Smooth muscle cell (in vitro differentiated cells): ENCODE results near the gene DIPK1C. TPM values are rescaled to one million over a fixed set of nuclear protein-coding genes. Genes with fewer than 3 reads are reported as not detected.

Source experiments
- DNase-seq: peaks from one replicate; lab custom pipeline; 2025; ENCODE audit not compliant: unreplicated experiment; lab: John Stamatoyannopoulos, UW
- H2AFZ ChIP-seq: fragments of 200-600 bp; sonication (generic); 2 replicates; pipeline ENCODE4 v1.6.0; 2016; ENCODE audit warnings: antibody characterized with exemption, low read depth, mild to moderate bottlenecking
- H3F3A ChIP-seq: fragments of 200-600 bp; sonication (generic); 2 replicates; pipeline ENCODE4 v1.6.0; 2017; ENCODE audit warnings: antibody characterized with exemption, low read depth
- H3K27ac ChIP-seq: fragments of 200-600 bp; sonication (generic); 2 replicates; pipeline ENCODE4 v1.5.1; 2016; ENCODE audit warnings: low read depth, mild to moderate bottlenecking
- H3K27me3 ChIP-seq: fragments of 200-600 bp; sonication (generic); 2 replicates; pipeline ENCODE4 v1.6.1; 2016; ENCODE audit warnings: low read depth, mild to moderate bottlenecking
- H3K36me3 ChIP-seq: fragments of 200-600 bp; sonication (generic); 2 replicates; pipeline ENCODE4 v1.5.1; 2016; ENCODE audit warnings: low read depth
- H3K4me1 ChIP-seq: fragments of 200-600 bp; sonication (generic); 2 replicates; pipeline ENCODE4 v1.5.1; 2016; ENCODE audit warnings: low read depth
- H3K4me2 ChIP-seq: fragments of 200-600 bp; sonication (generic); 2 replicates; pipeline ENCODE4 v1.6.0; 2016; ENCODE audit warnings: mild to moderate bottlenecking
- H3K4me3 ChIP-seq: fragments of 200-600 bp; sonication (generic); 2 replicates; pipeline ENCODE4 v1.5.1; 2016; ENCODE audit warnings: mild to moderate bottlenecking
- H3K79me2 ChIP-seq: fragments of 200-600 bp; sonication (generic); 2 replicates; pipeline ENCODE4 v1.6.0; 2016; ENCODE audit warnings: low read depth, mild to moderate bottlenecking
- H3K9ac ChIP-seq: fragments of 200-600 bp; sonication (generic); 2 replicates; pipeline ENCODE4 v1.6.0; 2016; ENCODE audit warnings: low read depth
- H3K9me3 ChIP-seq: fragments of 200-600 bp; sonication (generic); replicated peaks from 2 replicates; pipeline ENCODE4 v1.5.1; 2016; ENCODE audit warnings: low read depth
- H4K20me1 ChIP-seq: fragments of 200-600 bp; sonication (generic); 2 replicates; pipeline ENCODE4 v1.6.0; 2016; ENCODE audit warnings: low read depth
- WGBS: methylation state at CpG from one replicate; pipeline ENCODE4 v1.1.7; 2016; ENCODE audit warnings: low lambda C conversion rate; 5-methylcytosine and 5-hydroxymethylcytosine counted together
- polyA plus RNA-seq: library from polyadenylated mRNA; unstranded; fragments of >200 nt; fragmentation: Nextera tagmentation; extraction: Ambion mirVana; gene quantifications from 2 replicates; pipeline ENCODE4 v1.2.1, GENCODE V29; 2016
- total RNA-seq: library from RNA; depleted of rRNA; stranded (reverse); fragments of >200 nt; gene quantifications from 2 replicates; pipeline ENCODE4 v1.2.3, GENCODE V29; 2014
- TF ChIP-seq, protein P1 (sequence below): fragments of 200-600 bp; sonication (generic); IDR thresholded peaks from 2 replicates; pipeline ENCODE4 v1.5.1; 2017; ENCODE audit warnings: borderline replicate concordance, mild to moderate bottlenecking, antibody characterized with exemption; ENCODE audit not compliant: insufficient read depth, poor library complexity, severe bottlenecking

The DIPK1C gene
- total and polyA plus RNA-seq, 2 experiments from 2014 or later = not detected

DNA sequence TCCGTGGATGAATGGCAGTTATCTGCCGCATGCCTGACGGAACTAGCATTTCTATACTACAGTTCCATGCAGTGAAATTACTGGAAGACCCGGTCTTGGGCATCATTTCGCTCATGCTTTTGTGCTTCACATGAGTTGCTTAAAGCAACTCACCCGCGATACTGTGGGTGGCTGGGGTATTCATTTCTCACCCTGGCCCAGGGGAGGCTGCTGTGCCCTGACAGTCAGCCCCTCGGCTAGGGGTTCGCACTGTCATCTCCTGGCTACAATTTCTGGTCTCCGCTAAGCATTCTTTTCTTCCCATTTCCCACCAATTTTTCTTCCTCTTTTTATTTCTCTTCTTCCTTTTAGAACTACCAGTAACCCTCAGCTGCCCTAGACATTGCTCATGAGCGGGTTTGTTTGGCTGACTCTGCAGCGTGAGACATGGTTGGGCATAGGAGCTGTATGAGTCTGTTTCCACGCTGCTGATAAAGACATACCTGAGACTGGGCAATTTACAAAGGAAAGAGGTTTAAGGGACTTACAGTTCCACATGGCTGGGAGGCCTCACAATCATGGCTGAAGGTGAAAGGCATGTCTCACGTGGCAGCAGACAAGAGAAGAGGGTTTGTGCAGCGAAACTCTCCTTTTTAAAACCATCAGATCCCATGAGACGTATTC, 22.5 kb upstream of the DIPK1C start:
- WGBS = 96% methylated on average over 16 of the region's 16 CpGs
- no peak for DNase-seq
- H4K20me1 ChIP-seq = no peaks in the 10 kb centered on the region

GRCh38 chr18:74478880-74479279, 21.8 kb upstream of the DIPK1C start:
- H3F3A ChIP-seq = no peaks in the 10 kb centered on the region
- TF ChIP-seq, protein P1, sequence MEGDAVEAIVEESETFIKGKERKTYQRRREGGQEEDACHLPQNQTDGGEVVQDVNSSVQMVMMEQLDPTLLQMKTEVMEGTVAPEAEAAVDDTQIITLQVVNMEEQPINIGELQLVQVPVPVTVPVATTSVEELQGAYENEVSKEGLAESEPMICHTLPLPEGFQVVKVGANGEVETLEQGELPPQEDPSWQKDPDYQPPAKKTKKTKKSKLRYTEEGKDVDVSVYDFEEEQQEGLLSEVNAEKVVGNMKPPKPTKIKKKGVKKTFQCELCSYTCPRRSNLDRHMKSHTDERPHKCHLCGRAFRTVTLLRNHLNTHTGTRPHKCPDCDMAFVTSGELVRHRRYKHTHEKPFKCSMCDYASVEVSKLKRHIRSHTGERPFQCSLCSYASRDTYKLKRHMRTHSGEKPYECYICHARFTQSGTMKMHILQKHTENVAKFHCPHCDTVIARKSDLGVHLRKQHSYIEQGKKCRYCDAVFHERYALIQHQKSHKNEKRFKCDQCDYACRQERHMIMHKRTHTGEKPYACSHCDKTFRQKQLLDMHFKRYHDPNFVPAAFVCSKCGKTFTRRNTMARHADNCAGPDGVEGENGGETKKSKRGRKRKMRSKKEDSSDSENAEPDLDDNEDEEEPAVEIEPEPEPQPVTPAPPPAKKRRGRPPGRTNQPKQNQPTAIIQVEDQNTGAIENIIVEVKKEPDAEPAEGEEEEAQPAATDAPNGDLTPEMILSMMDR = no peak
- H3K79me2 ChIP-seq = no peaks in the 10 kb centered on the region
- H4K20me1 ChIP-seq = no peaks in the 10 kb centered on the region
- no peak overlapping the region for H3K4me3 ChIP-seq
- H3K36me3 ChIP-seq = no peaks in the 10 kb centered on the region
- 82% methylated on average over 6 of the region's 6 CpGs for WGBS
- H3K4me2 ChIP-seq = no peak overlapping the region
- DNase-seq = no peak
- H3K27me3 ChIP-seq = no peaks in the 10 kb centered on the region
- no peak overlapping the region for H3K9ac ChIP-seq
- H3K9me3 ChIP-seq = no peaks in the 10 kb centered on the region
- H2AFZ ChIP-seq = no peak overlapping the region
- H3K4me1 ChIP-seq = no peaks in the 10 kb centered on the region
- no peak overlapping the region for H3K27ac ChIP-seq

More for the DNA sequence above, 22.5 kb upstream of the DIPK1C start:
- Histone ChIP-seq H3K27me3 (no peaks in the 10 kb centered on the region), H2AFZ (no peak overlapping the region), H3K4me2 (no peak overlapping the region), H3K9ac (no peak overlapping the region), H3F3A (no peaks in the 10 kb centered on the region), H3K79me2 (no peaks in the 10 kb centered on the region), H3K36me3 (no peaks in the 10 kb centered on the region), H3K4me3 (no peak overlapping the region), H3K27ac (no peak overlapping the region), H3K4me1 (no peaks in the 10 kb centered on the region), H3K9me3 (no peaks in the 10 kb centered on the region)
- TF ChIP-seq, protein P1 = no peak

GRCh38 chr18:74478316-74478715, 21.2 kb upstream of the DIPK1C start:
- Histone ChIP-seq H4K20me1 (no peaks in the 10 kb centered on the region), H3K27me3 (no peaks in the 10 kb centered on the region), H3K4me3 (no peak overlapping the region), H3K4me1 (no peaks in the 10 kb centered on the region), H3K4me2 (no peak overlapping the region), H3K9me3 (no peaks in the 10 kb centered on the region), H3K36me3 (no peaks in the 10 kb centered on the region), H3K9ac (no peak overlapping the region), H2AFZ (no peak overlapping the region), H3K27ac (no peak overlapping the region), H3F3A (no peaks in the 10 kb centered on the region), H3K79me2 (no peaks in the 10 kb centered on the region)
- WGBS = 93% methylated on average over 7 of the region's 7 CpGs
- no peak for DNase-seq
- TF ChIP-seq, protein P1 = no peak

GRCh38 chr18:74477771-74478170, 20.7 kb upstream of the DIPK1C start:
- Histone ChIP-seq H3K79me2 (no peaks in the 10 kb centered on the region), H3K9me3 (no peaks in the 10 kb centered on the region), H3K36me3 (no peaks in the 10 kb centered on the region), H4K20me1 (no peaks in the 10 kb centered on the region), H3K4me3 (no peak overlapping the region), H3K27me3 (no peaks in the 10 kb centered on the region), H3K4me1 (no peaks in the 10 kb centered on the region), H2AFZ (no peak overlapping the region), H3K4me2 (no peak overlapping the region), H3K27ac (no peak overlapping the region), H3F3A (no peaks in the 10 kb centered on the region), H3K9ac (no peak overlapping the region)
- TF ChIP-seq, protein P1 = no peak
- 41% methylated on average over 8 of the region's 8 CpGs for WGBS
- no peak for DNase-seq
